ENCODE results near the gene GRXCR1. TPM values are rescaled to one million over a fixed set of nuclear protein-coding genes. Genes with fewer than 3 reads are reported as not detected.

The GRXCR1 gene
- total and polyA plus RNA-seq, 2 of the 4 experiments (the other 2 are of a cell fraction) = not detected

GRCh38 chr4:43066415-43066814 lies 173.9 kb downstream of the GRXCR1 start:
- no peak for TF ChIP-seq MXI1 (IDR thresholded peaks at IDR 0.05; ENCODE audit: borderline replicate concordance, low read depth, low read length)
- no peak for TF ChIP-seq RCOR1 (IDR thresholded peaks at IDR 0.05; ENCODE audit: insufficient replicate concordance, low read length)
- TF ChIP-seq USF2 (IDR thresholded peaks at IDR 0.05; ENCODE audit: low read depth, low read length) = no peak
- no peak for TF ChIP-seq CTCF (conservative IDR thresholded peaks at IDR 0.05; ENCODE audit: low read depth, low read length)
- no peak for TF ChIP-seq CEBPB (IDR thresholded peaks at IDR 0.05; ENCODE audit: low read depth, low read length)
- no peak for TF ChIP-seq BHLHE40 (IDR thresholded peaks at IDR 0.05; ENCODE audit: low read depth, low read length)
- TF ChIP-seq MAZ (IDR thresholded peaks at IDR 0.05; ENCODE audit: borderline replicate concordance, low read depth, low read length) = no peak
- TF ChIP-seq POLR2A (IDR thresholded peaks at IDR 0.05; ENCODE audit: low read depth, low read length) = no peak
- no peak for TF ChIP-seq CHD1 (IDR thresholded peaks at IDR 0.05; ENCODE audit: low read depth, low read length)
- ChIA-PET POLR2A (ENCODE audit: unreplicated experiment) (no interaction called here), CTCF (no interaction called here)
- ATAC-seq (ENCODE audit: low read depth) = no peak
- Histone ChIP-seq H4K20me1 (ENCODE audit: insufficient read depth, low read length) (no peaks in the 10 kb centered on the region), H3K4me1 (ENCODE audit: control insufficient read depth, insufficient read depth, low read length) (no peaks in the 10 kb centered on the region), H3K79me1 (ENCODE audit: low read depth in 1 of 2, low read length in 2 of 2) (no peaks in the 10 kb centered on the region), H2AK5ac (ENCODE audit: low read depth, low read length) (no peak overlapping the region), H3K56ac (ENCODE audit: extremely low read depth, insufficient read depth, low read length) (no peak overlapping the region), H4K91ac (ENCODE audit: insufficient read depth, low read depth, low read length) (no peak overlapping the region), H3K18ac (ENCODE audit: low read depth, low read length) (no peak overlapping the region), H3K27ac (ENCODE audit: insufficient read depth, low read length) (no peak overlapping the region), H3K9me1 (ENCODE audit: insufficient read depth, low read length) (no peaks in the 10 kb centered on the region), H3K27me3 (ENCODE audit: control insufficient read depth, insufficient read depth, low read length) (no peaks in the 10 kb centered on the region), H3K4me2 (ENCODE audit: low read depth, low read length) (no peak overlapping the region), H2AFZ (replicated peaks; ENCODE audit: low read length, poor library complexity) (no peak overlapping the region), H4K5ac (ENCODE audit: low read depth, low read length) (no peak overlapping the region), H3K9ac (ENCODE audit: low read depth, low read length) (no peak overlapping the region), H3K4me3 (ENCODE audit: insufficient read depth, low read depth, low read length) (no peak overlapping the region), H2BK120ac (ENCODE audit: low read depth, low read length) (no peak overlapping the region), H3K9me3 (ENCODE audit: control insufficient read depth, insufficient read depth, low read length) (peaks cover 2% of the 10 kb centered on the region; the same call in 1 of the 2 replicates), H2BK20ac (ENCODE audit: low read depth, low read length) (no peak overlapping the region), H2BK15ac (ENCODE audit: low read depth, low read length) (no peak overlapping the region), H3K14ac (replicated peaks; ENCODE audit: low read depth, low read length) (no peak overlapping the region), H3K23ac (ENCODE audit: low read depth, low read length) (no peak overlapping the region), H2AK9ac (replicated peaks; ENCODE audit: low read depth, low read length, poor library complexity) (no peak overlapping the region), H4K8ac (ENCODE audit: low read depth in 2 of 2, low read length in 2 of 2) (no peak overlapping the region), H3K4ac (ENCODE audit: low read depth, low read length) (no peak overlapping the region), H2BK5ac (ENCODE audit: low read depth, low read length, poor library complexity, severe bottlenecking) (no peak overlapping the region), H3K36me3 (ENCODE audit: control insufficient read depth, insufficient read depth, low read length) (no peaks in the 10 kb centered on the region)
- in situ Hi-C loops (cut with MboI; ENCODE audit: low sequenced_read_pairs) = no loop called here
- dilution Hi-C loops (cut with HindIII; ENCODE audit: low sequenced_read_pairs, unreplicated experiment) = no loop called here
- DNase-seq = no peak
- intact Hi-C loops (cut with micrococcal nuclease) = no loop called here
- BruUV-seq (replicated peaks) = no TSS peak

All from IMR-90 (cell line).